Fibroblast of the aortic adventitia (primary cell): ENCODE results near the gene MOCS2. TPM values are rescaled to one million over a fixed set of nuclear protein-coding genes. Genes with fewer than 3 reads are reported as not detected.

Source experiments
- DNase-seq: peaks from one replicate; pipeline ENCODE4 v3.0.0-alpha.2; 2010; ENCODE audit warnings: low read depth
- H3K4me3 ChIP-seq: 2 replicates; pipeline ENCODE4 v1.5.1; 2011; ENCODE audit warnings: low read depth, mild to moderate bottlenecking, control low read depth, low read length, moderate library complexity
- CTCF ChIP-seq: IDR thresholded peaks from 2 replicates; pipeline ENCODE4 v1.5.1; 2011; ENCODE audit warnings: mild to moderate bottlenecking, low read length, control low read depth, inconsistent platforms; ENCODE audit not compliant: insufficient read depth
- total RNA-seq: library from RNA; depleted of rRNA; stranded (reverse); fragments of >200 nt; gene quantifications from 2 replicates; pipeline ENCODE4 v1.2.3, GENCODE V29; 2012; ENCODE audit warnings: low replicate concordance

The MOCS2 gene
- total RNA-seq, 1 donor: 74.2 TPM

GRCh38 chr5:53099546-53099945 is 10.0 kb downstream of the MOCS2 start:
- H3K4me3 ChIP-seq: no peak overlapping the region
- TF ChIP-seq CTCF: no peak
- no peak for DNase-seq

- peak; percentile 83 for TF ChIP-seq CTCF
- H3K4me3 ChIP-seq: no peak overlapping the region
- peak; percentile 85 for DNase-seq
Measured at GRCh38 chr5:53095931-53096525, 13.5 kb downstream of the MOCS2 start.

DNA sequence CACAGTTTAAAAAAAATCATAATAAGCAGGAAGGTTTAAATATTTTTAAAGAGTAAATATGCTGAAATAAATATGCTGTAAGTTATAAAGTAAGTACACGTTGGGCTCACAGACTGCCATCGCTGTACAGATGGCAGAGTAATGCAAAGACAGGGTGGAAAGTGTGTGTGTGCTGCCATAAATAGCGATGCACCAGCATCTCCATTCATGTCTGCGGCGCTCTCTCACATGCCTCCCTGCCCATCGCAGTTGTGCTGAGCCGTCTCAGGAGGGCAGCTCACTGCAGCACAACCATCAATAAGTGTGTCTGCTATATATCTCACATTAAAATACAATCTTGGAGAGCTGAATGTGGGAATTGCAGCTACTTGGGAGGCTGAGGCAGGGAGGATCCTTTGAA is 14.3 kb downstream of the MOCS2 start:
- H3K4me3 ChIP-seq: no peak overlapping the region
- DNase-seq: no peak
- TF ChIP-seq CTCF: no peak

DNA sequence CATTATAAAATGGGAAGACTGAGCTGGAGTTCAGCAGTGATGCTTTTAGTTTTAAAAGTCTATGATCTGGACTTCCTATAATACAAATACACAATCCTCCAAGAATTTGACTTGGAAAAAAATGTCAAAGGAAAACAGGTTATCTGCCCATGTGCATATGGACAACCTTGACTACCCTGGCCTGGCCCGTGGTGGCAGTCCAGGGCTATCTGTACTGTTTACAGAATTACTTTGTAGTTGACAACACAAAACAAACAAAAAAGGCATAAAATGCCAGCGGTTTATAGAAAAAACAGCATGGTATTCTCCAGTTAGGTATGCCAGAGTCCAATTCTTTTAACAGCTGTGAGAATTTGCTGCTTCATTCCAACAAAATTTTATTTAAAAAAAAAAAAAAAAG is 17.3 kb downstream of the MOCS2 start:
- no peak overlapping the region for H3K4me3 ChIP-seq
- TF ChIP-seq CTCF: no peak
- DNase-seq: no peak

GRCh38 chr5:53091289-53091688 is 18.3 kb downstream of the MOCS2 start:
- H3K4me3 ChIP-seq: no peak overlapping the region
- DNase-seq: peak; percentile 72
- no peak for TF ChIP-seq CTCF

GRCh38 chr5:53090229-53090628 is 19.3 kb downstream of the MOCS2 start:
- no peak overlapping the region for H3K4me3 ChIP-seq
- no peak for TF ChIP-seq CTCF
- DNase-seq: no peak

DNA sequence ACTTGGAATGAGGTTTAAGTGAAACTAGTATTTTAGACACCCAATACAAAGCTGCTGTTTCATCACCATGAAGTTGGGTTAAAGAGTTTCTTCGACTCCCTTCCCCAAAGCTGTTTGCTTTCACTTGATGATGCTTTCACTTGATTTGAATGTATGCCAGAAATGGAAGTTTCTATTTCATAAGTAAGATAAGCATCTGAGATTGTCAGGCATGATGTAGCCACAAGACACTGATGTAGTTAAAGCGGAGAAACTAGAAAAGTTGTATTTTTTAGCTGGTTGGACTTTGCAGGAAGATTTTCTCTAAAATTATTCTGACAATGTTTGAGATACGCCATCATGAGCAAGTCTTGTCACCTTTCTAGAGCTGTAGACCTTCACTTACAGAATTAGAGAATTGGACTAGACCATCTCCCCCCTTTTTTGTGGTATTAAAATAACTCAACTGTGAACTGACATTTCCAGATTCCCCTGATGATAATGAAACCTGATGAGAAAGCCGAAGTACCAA is 20.0 kb downstream of the MOCS2 start:
- H3K4me3 ChIP-seq: no peak overlapping the region
- peak; percentile 53 for DNase-seq
- no peak for TF ChIP-seq CTCF
